ENCODE results near the gene NDUFB8. TPM values are rescaled to one million over a fixed set of nuclear protein-coding genes. Genes with fewer than 3 reads are reported as not detected.

NDUFB8 gene
- total and polyA plus RNA-seq, 2 donors from 2014 or later, result 162 to 638 TPM

DNA sequence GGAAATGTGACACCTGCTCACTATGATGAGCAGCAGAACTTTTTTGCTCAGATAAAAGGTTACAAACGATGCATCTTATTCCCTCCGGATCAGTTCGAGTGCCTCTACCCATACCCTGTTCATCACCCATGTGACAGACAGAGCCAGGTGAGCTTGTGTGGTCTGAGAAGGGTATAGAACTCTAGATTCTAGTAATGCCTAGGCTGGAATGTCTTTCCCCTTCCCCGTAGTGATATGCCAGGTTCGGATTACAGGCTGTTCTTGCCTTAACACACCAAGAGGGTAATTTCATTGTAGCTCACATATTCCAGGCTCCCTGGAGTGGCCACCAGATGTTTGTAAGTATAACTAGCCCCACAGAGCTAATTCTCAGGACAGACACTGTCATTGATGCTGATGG is 15.3 kb upstream of the NDUFB8 start:
- H3K9ac ChIP-seq (ENCODE audit: low read length in 3 of 3), result no peak overlapping the region
- H3K4me3 ChIP-seq (ENCODE audit: low read length in 3 of 3), result no peak overlapping the region
- H3K9me3 ChIP-seq (ENCODE audit: control insufficient read depth in 2 of 3, insufficient read depth in 1 of 3, low read length in 3 of 3), result no peaks in the 10 kb centered on the region
- no peaks in the 10 kb centered on the region for H3K4me1 ChIP-seq (ENCODE audit: control insufficient read depth in 2 of 3, insufficient read depth in 2 of 3, low read depth in 1 of 3, low read length in 3 of 3)
- DNase-seq, result no peak
- intact Hi-C loops (cut with DNase I), result no loop called here
- H3K27me3 ChIP-seq (ENCODE audit: control insufficient read depth, insufficient read depth, low read length), result no peaks in the 10 kb centered on the region
- H3K36me3 ChIP-seq (ENCODE audit: control insufficient read depth in 2 of 3, insufficient read depth in 3 of 3, low read length in 3 of 3), result peaks cover 19 to 68% (median 51%) of the 10 kb centered on the region in 3 donors
- no peak overlapping the region for H3K27ac ChIP-seq (ENCODE audit: low read depth in 2 of 2, low read length in 2 of 2)
- TF ChIP-seq, protein P1, sequence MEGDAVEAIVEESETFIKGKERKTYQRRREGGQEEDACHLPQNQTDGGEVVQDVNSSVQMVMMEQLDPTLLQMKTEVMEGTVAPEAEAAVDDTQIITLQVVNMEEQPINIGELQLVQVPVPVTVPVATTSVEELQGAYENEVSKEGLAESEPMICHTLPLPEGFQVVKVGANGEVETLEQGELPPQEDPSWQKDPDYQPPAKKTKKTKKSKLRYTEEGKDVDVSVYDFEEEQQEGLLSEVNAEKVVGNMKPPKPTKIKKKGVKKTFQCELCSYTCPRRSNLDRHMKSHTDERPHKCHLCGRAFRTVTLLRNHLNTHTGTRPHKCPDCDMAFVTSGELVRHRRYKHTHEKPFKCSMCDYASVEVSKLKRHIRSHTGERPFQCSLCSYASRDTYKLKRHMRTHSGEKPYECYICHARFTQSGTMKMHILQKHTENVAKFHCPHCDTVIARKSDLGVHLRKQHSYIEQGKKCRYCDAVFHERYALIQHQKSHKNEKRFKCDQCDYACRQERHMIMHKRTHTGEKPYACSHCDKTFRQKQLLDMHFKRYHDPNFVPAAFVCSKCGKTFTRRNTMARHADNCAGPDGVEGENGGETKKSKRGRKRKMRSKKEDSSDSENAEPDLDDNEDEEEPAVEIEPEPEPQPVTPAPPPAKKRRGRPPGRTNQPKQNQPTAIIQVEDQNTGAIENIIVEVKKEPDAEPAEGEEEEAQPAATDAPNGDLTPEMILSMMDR (IDR thresholded peaks at IDR 0.05; ENCODE audit: borderline replicate concordance, extremely low read depth, insufficient read depth), result no peak
- no peak for FAIRE-seq

DNA sequence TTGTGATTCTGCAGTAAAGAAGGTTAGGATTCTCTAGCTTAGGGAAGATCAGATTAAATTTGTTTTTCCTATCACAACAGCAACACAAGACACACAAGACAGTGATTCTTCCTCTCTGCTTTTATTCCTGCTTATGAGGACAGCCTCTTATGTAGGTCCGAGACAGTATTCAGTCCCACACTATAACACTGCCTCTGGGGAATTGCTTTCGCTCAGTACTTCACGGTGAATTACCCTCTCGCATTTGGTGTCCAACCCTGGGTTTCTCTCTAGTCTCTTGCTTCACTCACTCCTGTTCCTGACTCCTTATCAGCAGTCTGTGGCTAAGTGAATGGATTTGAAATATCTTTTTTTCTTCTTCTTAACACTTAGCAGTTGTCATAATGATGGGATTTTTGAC is 7.8 kb upstream of the NDUFB8 start:
- Histone ChIP-seq H3K9ac (ENCODE audit: low read length in 3 of 3) (no peak overlapping the region), H3K27me3 (ENCODE audit: control insufficient read depth, insufficient read depth, low read length) (no peaks in the 10 kb centered on the region), H3K27ac (ENCODE audit: low read depth in 2 of 2, low read length in 2 of 2) (no peak overlapping the region), H3K4me3 (ENCODE audit: low read length in 3 of 3) (no peak overlapping the region), H3K36me3 (ENCODE audit: control insufficient read depth in 2 of 3, insufficient read depth in 3 of 3, low read length in 3 of 3) (peaks cover 3 to 23% (median 18%) of the 10 kb centered on the region in 3 donors), H3K4me1 (ENCODE audit: control insufficient read depth in 2 of 3, insufficient read depth in 2 of 3, low read depth in 1 of 3, low read length in 3 of 3) (peaks cover 2 to 13% (median 6%) of the 10 kb centered on the region in 3 donors), H3K9me3 (ENCODE audit: control insufficient read depth in 2 of 3, insufficient read depth in 1 of 3, low read length in 3 of 3) (no peaks in the 10 kb centered on the region)
- TF ChIP-seq, protein P1 (IDR thresholded peaks at IDR 0.05; ENCODE audit: borderline replicate concordance, extremely low read depth, insufficient read depth), result no peak
- DNase-seq (no peak), FAIRE-seq (no peak)
- intact Hi-C loops (cut with DNase I), result no loop called here

DNA sequence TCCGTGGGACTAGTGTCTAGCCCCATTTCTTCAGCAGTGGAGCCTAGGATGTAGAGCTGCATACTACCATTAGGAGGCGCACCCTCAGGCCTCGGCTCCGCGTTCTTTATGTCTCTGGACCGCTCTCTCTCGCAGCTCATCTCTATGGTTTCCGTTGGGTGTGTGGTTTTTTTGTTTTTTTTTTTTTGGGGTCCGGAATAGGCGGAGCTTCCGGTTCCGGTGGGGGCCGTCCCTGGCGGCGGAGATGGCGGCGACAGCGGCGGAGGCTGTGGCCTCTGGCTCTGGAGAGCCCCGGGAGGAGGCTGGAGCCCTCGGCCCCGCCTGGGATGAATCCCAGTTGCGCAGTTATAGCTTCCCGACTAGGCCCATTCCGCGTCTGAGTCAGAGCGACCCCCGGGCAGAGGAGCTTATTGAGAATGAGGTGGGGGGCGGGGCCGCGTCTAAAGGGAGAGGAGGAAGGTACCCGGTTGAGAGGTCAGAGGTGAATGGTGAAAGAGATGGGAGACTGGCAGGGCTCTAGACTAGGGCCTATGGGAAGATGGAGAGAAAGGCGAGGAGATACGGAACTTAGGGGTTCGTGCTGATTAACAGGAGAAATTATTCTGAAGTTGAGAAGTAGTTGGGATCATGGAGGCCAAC is 6.2 kb upstream of the NDUFB8 start, which contains the start of gene HIF1AN:
TSS of gene HIF1AN (plus strand) at position 229 of the 639 bp plus-strand sequence. CDS start at position 245, 16 bp downstream.
- H3K27ac ChIP-seq (ENCODE audit: low read depth in 2 of 2, low read length in 2 of 2), result no peak within 1 kb of the TSS
- no peaks in the 10 kb centered on the region for H3K9me3 ChIP-seq (ENCODE audit: control insufficient read depth in 2 of 3, insufficient read depth in 1 of 3, low read length in 3 of 3)
- H3K9ac ChIP-seq (ENCODE audit: low read length in 3 of 3), result peak within 1 kb of the TSS; percentile 18 to 77 (median 42)
- TF ChIP-seq, protein P1 (IDR thresholded peaks at IDR 0.05; ENCODE audit: borderline replicate concordance, extremely low read depth, insufficient read depth), result peak; percentile 87
- peak; percentile 90 to 98 (median 95) for DNase-seq
- H3K27me3 ChIP-seq (ENCODE audit: control insufficient read depth, insufficient read depth, low read length), result no peaks in the 10 kb centered on the region
- intact Hi-C loops (cut with DNase I), result no loop called here
- peak; percentile 85 for FAIRE-seq
- peaks cover 2 to 13% (median 6%) of the 10 kb centered on the region in 3 donors for H3K4me1 ChIP-seq (ENCODE audit: control insufficient read depth in 2 of 3, insufficient read depth in 2 of 3, low read depth in 1 of 3, low read length in 3 of 3)
- peaks cover 0 to 14% (median 11%) of the 10 kb centered on the region in 3 donors for H3K36me3 ChIP-seq (ENCODE audit: control insufficient read depth in 2 of 3, insufficient read depth in 3 of 3, low read length in 3 of 3)
- peak within 1 kb of the TSS; percentile 72 to 89 (median 86) for H3K4me3 ChIP-seq (ENCODE audit: low read length in 3 of 3)

Measured in kidney (tissue), 14 donors.